ENCODE measurements around the gene TBC1D4.

- TF ChIP-seq CTCF (IDR thresholded peaks at IDR 0.05; ENCODE audit: insufficient read depth, low read depth, low read length) (no peak), EZH2 (IDR thresholded peaks at IDR 0.05; ENCODE audit: insufficient read depth, low read length) (no peak)
These were observed 38.5 kb downstream of the TBC1D4 start for GRCh38 chr13:75443356-75443958.

Data from astrocyte (in vitro differentiated cells and primary cell).